Endothelial cell (in vitro differentiated cells): ENCODE results near the gene RGS4. TPM values are rescaled to one million over a fixed set of nuclear protein-coding genes. Genes with fewer than 3 reads are reported as not detected.

Experiments
- DNase-seq: peaks from one replicate; pipeline ENCODE4 v3.0.0; 2021; ENCODE audit warnings: low spot score
- H3K27ac Mint-ChIP-seq: one replicate; pipeline ENCODE4 v1.8.0; 2021; ENCODE audit warnings: mixed read lengths, inconsistent platforms; ENCODE audit not compliant: unreplicated experiment
- H3K27me3 Mint-ChIP-seq: one replicate; pipeline ENCODE4 v1.8.0; 2021; ENCODE audit warnings: mild to moderate bottlenecking, moderate library complexity, mixed read lengths, inconsistent platforms; ENCODE audit not compliant: unreplicated experiment
- H3K36me3 Mint-ChIP-seq: one replicate; pipeline ENCODE4 v1.8.0; 2021; ENCODE audit warnings: mild to moderate bottlenecking, low read depth, mixed read lengths, inconsistent platforms; ENCODE audit not compliant: unreplicated experiment
- H3K4me1 Mint-ChIP-seq: one replicate; pipeline ENCODE4 v1.8.0; 2021; ENCODE audit warnings: mild to moderate bottlenecking, mixed read lengths, inconsistent platforms; ENCODE audit not compliant: unreplicated experiment
- H3K4me3 Mint-ChIP-seq: one replicate; pipeline ENCODE4 v1.8.0; 2021; ENCODE audit warnings: mild to moderate bottlenecking, mixed read lengths, inconsistent platforms; ENCODE audit not compliant: unreplicated experiment
- H3K9me3 Mint-ChIP-seq: one replicate; pipeline ENCODE4 v1.8.0; 2021; ENCODE audit warnings: mixed read lengths, inconsistent platforms; ENCODE audit not compliant: unreplicated experiment
- total RNA-seq: library from RNA; stranded (reverse); fragmentation: NEBNext Ultra II Directional; extraction: Animal tissue kit (Norgen Biotek cat#: 25700); gene quantifications from one replicate; pipeline ENCODE4 v1.2.1, GENCODE V29; 2021; ENCODE audit not compliant: unreplicated experiment
- TF ChIP-seq, protein P1 (sequence below): fragments of 200-600 bp; sonication (generic); IDR thresholded peaks from one replicate; pipeline ENCODE4 v1.5.0; 2021; ENCODE audit warnings: antibody characterized with exemption; ENCODE audit not compliant: unreplicated experiment

RGS4 gene
- total RNA-seq, 1 donor from 2014 or later = 15.2 TPM

DNA sequence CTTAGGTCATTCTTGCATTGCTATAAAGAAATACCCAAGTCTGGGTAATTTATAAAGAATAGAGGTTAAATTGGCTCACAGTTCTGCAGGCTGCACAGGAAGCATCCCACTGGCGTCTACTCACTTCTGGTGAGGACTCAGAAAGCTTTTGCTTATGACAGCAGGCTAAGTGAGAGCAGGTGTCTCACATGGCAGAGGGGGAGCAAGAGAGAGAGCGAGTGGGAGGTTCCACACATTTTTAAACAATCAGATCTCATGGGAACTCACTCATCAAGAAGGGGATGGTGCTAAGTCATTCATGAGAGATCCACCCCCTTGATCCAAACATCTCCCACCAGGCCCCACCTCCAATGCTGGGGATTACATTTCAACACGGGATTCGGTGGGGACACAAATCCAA lies 13.6 kb upstream of the RGS4 start:
- no peak for DNase-seq
- Mint-ChIP-seq H3K9me3 (no peaks in the 10 kb centered on the region), H3K27me3 (no peaks in the 10 kb centered on the region), H3K4me1 (peaks cover 7% of the 10 kb centered on the region), H3K36me3 (no peaks in the 10 kb centered on the region), H3K27ac (no peak overlapping the region), H3K4me3 (no peak overlapping the region)
- TF ChIP-seq, protein P1, sequence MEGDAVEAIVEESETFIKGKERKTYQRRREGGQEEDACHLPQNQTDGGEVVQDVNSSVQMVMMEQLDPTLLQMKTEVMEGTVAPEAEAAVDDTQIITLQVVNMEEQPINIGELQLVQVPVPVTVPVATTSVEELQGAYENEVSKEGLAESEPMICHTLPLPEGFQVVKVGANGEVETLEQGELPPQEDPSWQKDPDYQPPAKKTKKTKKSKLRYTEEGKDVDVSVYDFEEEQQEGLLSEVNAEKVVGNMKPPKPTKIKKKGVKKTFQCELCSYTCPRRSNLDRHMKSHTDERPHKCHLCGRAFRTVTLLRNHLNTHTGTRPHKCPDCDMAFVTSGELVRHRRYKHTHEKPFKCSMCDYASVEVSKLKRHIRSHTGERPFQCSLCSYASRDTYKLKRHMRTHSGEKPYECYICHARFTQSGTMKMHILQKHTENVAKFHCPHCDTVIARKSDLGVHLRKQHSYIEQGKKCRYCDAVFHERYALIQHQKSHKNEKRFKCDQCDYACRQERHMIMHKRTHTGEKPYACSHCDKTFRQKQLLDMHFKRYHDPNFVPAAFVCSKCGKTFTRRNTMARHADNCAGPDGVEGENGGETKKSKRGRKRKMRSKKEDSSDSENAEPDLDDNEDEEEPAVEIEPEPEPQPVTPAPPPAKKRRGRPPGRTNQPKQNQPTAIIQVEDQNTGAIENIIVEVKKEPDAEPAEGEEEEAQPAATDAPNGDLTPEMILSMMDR = no peak

DNA sequence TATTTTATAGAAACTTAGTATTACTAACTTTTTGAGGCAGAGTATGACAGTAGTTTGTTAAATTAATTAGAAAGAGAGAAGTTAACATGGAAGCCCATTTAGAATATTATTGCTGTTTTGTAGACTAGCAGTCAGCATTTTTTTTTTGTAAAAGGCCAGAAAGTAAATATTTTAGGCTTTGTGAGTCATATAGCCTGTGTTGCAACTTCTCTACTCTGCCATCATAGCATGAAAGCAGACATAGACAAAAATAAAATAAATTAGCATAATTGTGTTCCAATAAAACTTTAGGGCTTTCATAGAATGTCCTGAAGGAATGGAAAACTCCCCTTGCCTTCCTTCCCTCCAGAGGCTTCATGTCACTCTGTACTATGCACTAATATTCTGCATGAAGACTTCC lies 12.3 kb upstream of the RGS4 start:
- TF ChIP-seq, protein P1 = no peak
- no peak overlapping the region for H3K4me3 Mint-ChIP-seq
- DNase-seq = no peak
- no peaks in the 10 kb centered on the region for H3K27me3 Mint-ChIP-seq
- H3K36me3 Mint-ChIP-seq = no peaks in the 10 kb centered on the region
- H3K27ac Mint-ChIP-seq = no peak overlapping the region
- peaks cover 8% of the 10 kb centered on the region for H3K4me1 Mint-ChIP-seq
- H3K9me3 Mint-ChIP-seq = no peaks in the 10 kb centered on the region

GRCh38 chr1:163060343-163061007 lies 8.7 kb upstream of the RGS4 start:
- H3K9me3 Mint-ChIP-seq = no peaks in the 10 kb centered on the region
- no peak overlapping the region for H3K4me3 Mint-ChIP-seq
- peaks cover 1% of the 10 kb centered on the region for H3K27me3 Mint-ChIP-seq
- no peaks in the 10 kb centered on the region for H3K36me3 Mint-ChIP-seq
- peaks cover 32% of the 10 kb centered on the region for H3K4me1 Mint-ChIP-seq
- H3K27ac Mint-ChIP-seq = no peak overlapping the region
- TF ChIP-seq, protein P1 = no peak
- DNase-seq = no peak

DNA sequence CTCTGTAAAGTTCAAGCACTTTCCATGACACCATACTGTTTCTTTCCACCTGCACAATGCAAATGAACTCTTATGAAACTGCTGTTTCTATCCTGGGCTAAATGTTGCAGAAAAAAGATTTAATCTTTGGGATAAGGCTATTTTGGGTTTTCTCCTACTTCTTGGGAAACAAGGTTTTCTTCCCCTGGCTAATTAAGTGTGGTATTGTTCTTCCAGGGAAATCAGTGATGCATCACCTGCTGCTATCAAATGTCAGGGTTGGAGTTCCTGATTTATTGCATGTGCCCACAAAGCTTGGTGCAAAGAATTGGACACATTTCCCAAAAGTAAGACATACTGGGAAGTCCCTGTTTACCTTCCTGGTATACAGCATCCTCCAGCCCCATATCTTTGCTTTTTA lies 6.0 kb upstream of the RGS4 start:
- TF ChIP-seq, protein P1 = no peak
- no peak overlapping the region for H3K4me3 Mint-ChIP-seq
- H3K27ac Mint-ChIP-seq = peak overlapping the region; percentile 20

DNA sequence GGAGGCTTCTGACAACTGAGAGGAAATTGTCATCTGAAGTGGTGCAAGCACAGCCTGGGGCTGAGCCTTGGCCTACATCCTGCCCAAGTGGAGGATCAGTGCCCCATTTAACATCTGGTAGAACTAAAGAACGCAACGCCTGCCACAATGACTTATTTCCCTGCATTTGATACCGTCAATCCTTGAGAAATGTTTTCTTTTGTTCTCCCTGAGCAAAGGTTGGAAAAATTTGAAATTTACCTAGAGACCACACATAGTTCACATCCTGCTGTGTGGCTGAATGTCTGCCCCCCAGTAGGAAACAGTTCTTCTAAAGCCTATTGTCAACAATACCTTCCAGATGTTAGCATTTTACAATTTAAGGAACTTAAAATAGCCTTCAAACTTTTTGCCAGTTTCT lies 5.6 kb upstream of the RGS4 start:
- DNase-seq = no peak
- Mint-ChIP-seq H3K27me3 (peaks cover 1% of the 10 kb centered on the region), H3K9me3 (no peaks in the 10 kb centered on the region), H3K4me1 (peaks cover 30% of the 10 kb centered on the region), H3K4me3 (no peak overlapping the region), H3K27ac (peak overlapping the region; percentile 20), H3K36me3 (no peaks in the 10 kb centered on the region)
- TF ChIP-seq, protein P1 = no peak

More for the DNA sequence above, 6.0 kb upstream of the RGS4 start:
- H3K36me3 Mint-ChIP-seq = no peaks in the 10 kb centered on the region
- peaks cover 1% of the 10 kb centered on the region for H3K27me3 Mint-ChIP-seq
- H3K9me3 Mint-ChIP-seq = no peaks in the 10 kb centered on the region
- no peak for DNase-seq
- peaks cover 30% of the 10 kb centered on the region for H3K4me1 Mint-ChIP-seq
